GM18907 (cell line): ENCODE measurements around the gene PLEKHA8.

Experiments
- ATAC-seq: cut with Tn5 transposase; IDR thresholded peaks from one replicate; pipeline ENCODE4 v1.9.1; 2021; ENCODE audit warnings: mild to moderate bottlenecking, moderate library complexity; ENCODE audit not compliant: unreplicated experiment

PLEKHA8 gene, protein sequence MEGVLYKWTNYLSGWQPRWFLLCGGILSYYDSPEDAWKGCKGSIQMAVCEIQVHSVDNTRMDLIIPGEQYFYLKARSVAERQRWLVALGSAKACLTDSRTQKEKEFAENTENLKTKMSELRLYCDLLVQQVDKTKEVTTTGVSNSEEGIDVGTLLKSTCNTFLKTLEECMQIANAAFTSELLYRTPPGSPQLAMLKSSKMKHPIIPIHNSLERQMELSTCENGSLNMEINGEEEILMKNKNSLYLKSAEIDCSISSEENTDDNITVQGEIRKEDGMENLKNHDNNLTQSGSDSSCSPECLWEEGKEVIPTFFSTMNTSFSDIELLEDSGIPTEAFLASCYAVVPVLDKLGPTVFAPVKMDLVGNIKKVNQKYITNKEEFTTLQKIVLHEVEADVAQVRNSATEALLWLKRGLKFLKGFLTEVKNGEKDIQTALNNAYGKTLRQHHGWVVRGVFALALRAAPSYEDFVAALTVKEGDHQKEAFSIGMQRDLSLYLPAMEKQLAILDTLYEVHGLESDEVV

DNA sequence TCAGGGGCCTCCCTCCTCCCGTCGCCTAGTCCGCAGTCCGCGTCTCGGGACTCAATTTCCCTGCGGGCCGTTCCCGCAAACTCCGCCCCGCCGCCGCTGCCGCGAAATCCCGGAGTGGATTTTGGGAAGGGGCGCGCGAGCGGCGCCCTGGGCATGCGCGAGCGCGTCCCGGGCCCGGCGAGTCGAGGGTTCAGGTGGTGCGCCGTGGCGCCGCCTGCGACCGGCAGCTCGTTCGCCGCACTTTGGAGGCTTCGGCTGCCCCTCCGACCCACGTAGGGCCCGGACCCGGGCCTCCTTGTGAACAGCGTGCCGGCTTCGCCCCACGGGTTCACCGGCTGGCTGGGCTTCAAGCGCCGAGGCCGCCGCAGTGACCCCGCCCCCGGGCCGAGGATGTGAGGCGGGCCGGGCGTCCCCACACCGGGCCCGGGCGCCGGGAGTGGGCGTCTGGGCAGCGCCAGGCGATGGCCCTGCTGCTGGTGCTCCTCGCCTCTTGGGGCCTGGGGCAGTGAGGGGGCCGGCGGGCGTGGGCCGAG is at the start of gene PLEKHA8:
PLEKHA8 (plus strand) TSS at position 197 of the 533 bp plus-strand sequence. CDS start 351 bp downstream, outside the sequence.
- ATAC-seq: peak; percentile 53

DNA sequence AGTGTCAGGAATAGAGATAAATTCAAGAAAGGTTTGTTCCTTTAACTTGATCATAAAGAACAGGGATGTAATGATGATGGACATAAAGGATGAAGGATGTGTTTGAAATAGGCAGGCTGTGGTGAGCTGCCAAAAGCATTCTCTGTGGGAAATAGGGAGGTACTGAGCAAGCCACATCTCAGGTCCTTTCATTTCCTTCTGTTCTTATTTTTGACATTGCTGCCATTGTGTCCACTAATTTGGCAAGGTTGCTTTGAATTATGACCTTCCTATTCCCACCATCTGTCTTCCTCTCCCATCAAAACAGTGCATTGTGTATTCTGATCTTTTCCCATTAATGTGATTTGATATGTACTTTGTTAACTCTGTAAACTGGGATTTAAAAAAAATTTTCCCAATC is 48.1 kb upstream of the PLEKHA8 start:
- no peak for ATAC-seq

DNA sequence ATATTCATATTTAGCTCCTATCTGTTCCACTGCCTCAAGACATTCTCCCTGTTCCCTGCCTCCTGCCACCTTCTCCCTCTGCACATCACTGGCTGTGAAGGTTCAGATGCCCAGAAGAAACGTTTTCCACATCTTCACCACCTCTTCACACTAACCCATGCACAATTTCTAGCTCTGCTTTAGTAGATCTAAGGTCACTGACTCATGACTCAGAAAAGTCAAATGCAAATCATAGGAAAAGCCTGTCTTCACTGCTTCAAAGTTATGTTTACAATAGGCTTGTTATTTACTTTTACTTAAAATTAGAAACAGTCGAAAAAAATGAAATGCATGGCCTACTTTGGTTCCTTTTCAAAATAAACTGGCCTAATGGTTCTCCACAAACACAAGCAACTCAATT is 41.1 kb upstream of the PLEKHA8 start:
- no peak for ATAC-seq

DNA sequence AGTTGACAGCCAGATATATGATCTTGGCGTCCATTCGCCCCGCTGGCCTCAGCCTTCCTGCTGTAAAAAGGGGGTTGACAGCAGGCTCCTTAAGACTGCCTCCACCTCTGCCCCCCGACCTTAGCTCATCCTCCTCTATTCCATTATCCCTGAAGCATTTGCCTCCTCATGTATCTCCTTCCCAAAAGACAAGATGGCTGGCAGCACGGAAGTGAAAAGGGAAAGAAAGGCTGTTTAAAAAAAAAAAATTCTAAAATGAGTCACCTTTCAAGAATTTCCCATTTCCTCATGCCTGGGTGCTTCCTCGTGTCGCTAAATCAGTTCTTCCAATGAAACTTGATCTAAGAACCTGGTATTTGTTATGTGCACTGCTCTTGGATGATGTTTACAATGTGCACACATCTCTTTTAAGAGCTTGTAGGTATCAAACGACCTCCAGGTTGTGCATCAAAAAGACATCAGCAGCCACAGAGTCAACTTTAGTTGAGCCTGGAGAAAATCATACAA is 40.3 kb upstream of the PLEKHA8 start:
- ATAC-seq: no peak

DNA sequence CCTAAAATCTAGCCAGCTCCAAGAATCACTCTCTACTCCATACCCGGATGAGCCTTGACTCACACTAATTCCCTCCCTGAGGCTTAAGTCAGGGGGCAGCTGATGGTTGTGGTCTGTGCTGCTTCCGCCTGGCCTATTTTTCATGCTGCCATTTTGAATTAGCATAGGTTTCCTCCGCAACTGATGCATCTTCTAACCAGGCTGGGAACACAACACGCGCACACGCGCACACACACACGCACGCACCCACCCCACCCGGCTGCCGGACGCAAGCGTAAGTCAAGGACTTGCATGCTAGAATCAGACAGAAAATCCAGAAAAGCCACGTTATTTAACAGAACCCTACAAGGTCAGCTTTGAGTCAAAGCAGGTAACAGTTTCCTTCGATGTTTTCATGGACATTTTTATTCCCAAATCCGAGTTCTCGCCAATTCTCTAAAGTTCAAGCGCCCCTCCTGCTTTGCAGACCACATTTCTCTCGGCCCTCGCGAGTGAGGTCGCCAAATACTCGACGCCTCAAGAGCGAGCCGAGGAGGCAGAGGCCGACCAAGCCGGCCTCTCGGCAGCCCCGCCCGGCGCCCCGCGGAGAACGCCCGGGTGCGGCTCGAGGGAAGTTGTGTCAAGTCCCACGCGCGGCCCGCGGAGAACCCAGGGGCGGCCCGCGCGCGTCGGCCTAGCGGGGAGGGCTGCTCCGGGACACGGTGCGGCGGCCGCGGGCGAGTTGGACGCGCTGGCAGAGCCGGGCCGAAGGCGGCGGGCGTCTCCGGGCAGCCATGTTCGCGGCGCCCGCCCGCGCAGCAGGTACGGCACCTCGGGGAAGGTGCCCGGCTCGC is 39.6 kb upstream of the PLEKHA8 start:
- peak; percentile 39 for ATAC-seq

DNA sequence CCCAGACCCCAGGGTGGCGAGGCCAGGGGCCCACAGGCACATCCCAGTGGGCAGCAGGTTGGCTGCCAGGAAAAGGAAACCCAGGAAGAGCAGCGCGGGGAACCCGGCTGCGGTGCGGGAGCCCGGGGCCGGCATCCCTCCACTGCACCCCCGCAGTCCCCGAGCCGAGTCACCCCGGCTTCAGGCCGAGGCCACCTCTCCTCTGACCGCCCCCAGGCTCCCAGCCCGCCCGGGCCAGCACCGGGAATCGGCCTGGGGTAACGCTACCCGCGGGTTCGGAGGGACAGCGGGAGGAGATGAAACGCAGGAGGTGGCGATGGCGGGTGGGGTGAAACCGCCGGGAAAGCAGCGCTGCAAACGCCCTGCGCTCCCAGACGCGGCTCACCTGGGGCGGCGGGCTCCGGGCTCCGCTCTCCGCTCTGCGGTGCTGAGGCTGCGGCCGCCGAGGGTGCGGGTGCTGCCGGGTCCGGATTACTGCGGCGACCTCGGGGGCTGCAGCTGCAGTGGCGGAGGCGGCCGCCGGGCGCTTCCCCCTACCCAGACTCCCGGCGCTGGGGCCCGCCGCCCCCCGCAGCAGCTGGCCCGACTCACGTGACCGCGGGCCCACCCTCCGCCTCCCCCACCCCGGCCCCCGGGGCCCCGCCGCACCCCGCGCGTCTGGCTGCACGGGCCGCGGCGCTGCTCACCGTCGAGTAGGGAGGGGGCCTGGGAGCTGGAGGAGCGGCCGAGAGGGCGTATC is 38.8 kb upstream of the PLEKHA8 start, which contains the start of gene SCRN1:
SCRN1 (minus strand) TSS at position 545 of the 739 bp plus-strand sequence. CDS start 20,734 bp downstream, outside the sequence.
- ATAC-seq: peak; percentile 42

DNA sequence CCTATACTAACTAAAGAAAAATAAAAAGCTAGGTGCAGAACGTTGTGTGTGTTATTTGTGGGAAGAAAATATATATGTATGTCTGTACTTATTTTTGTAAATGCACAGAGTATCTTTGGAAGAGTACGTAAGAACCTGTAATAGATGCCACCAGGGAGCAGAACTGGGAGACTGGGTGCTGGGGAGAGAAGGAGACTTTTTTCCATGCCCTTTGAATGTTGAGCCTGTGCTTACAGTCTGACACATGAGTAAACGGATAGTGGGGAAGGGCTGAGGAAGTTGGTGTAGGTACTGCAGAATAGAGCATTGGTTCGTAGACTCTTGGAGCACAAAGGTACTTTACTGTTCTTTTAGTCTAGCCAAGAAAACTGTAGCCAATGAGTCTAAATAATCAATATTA is 37.3 kb upstream of the PLEKHA8 start:
- ATAC-seq: no peak

DNA sequence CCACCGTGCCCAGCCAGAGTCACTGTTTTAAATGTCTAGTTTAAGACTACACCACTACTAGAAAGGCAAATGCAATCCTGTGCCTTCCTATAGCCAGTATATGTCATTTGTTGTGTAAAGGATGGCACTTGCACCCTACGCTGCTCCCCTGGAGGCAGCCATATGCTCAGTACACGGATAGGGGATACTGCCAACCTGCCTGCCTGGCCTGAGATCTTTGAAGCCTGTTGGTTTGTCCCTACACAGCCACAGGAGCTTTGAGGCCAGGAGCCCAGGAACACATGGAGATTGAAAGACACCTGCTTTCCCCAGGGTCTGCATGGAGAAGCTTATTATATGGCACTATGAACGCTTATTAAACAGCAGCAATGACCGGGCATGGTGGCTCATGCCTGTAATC is 36.3 kb upstream of the PLEKHA8 start:
- ATAC-seq: no peak

DNA sequence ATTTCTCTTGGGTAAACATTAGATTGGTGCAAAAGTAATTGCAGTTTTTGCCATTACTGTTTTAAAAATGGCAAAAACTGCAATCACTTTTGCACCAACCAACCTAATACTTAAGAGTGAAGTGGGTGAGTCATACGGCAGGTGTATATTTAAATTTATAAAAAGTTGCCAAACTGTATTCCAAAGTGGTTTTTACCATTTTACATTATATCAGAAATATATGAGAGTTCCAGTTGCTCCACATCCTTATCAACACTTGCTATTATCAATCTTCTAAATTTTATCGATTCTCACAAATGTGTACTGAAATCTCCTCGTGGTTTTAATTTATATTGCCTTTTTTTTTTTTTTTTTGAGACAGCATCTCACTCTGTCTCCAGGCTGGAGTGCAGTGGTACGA is 35.1 kb upstream of the PLEKHA8 start:
- no peak for ATAC-seq

DNA sequence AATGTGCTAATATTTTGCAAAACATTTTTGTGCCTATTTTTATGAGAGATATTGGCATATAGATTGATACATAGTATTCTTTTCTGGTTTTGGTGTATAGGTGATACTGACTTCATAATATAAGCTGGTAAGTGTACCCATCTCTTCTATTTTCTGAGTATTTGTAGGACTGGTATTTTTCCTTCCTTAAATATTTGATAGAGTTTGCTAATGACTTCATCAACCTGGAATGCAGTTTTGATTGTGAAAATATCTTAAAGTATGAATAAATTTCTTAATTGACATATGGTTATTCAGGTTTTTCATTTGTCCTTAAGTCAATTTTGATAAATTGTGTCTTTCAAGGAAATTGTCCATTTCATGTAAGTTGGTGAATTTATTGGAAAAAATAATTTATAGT is 32.6 kb upstream of the PLEKHA8 start:
- no peak for ATAC-seq

DNA sequence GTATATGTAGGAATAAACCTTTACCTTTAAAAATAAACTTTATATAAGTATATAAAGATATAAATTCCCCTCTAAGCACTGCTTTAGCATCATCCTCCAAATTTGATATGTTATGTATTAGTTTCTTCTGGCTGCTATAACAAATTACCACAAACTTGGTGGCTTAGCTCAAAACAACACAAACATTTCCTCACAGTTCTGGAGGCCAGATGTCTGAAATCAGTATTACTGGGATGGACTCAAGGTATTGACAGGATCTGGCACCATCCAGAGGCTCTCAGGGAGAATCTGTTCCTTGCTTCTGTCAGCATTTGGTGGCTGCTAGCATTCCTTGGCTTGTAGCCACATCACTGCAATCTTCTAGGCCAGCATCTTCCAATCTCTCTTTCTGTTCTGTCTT is 31.9 kb upstream of the PLEKHA8 start:
- ATAC-seq: no peak

DNA sequence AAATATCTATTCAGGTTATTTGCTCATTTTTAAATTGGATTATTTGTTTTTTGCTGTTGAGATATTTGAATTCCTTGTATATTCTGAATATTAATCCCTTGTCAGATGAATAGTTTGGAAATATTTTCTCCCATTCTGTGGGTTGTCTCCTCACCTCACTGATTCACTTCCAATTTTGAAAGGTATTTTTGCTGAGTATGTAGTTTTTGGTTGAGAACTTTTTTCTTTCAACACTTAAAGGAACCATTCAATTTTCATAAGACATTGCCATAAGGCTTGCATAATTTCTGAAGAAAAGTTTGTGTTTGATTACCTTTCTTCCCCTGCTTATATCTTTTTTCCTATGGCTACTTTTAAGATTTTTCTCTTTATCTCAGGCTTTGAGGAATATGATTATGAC is 29.7 kb upstream of the PLEKHA8 start:
- ATAC-seq: no peak

DNA sequence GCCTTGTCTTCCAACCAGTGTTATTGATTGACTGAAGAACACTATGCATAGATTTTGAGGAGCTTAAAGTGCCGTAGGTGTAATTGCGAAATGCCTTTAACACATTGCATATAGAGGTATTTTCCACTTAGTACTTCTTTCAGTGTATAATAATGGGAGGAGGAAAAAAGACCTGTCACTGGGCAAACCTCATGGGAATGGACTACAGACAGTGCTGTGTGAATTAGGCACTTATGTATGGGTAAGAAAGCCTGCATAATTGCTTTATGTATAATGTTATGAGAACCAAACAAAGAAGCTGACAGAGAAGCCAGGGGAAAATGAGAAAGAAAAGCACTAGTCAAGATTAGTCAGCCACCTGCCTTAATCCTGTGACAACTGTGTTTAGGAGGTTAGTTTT is 26.2 kb upstream of the PLEKHA8 start:
- ATAC-seq: no peak

DNA sequence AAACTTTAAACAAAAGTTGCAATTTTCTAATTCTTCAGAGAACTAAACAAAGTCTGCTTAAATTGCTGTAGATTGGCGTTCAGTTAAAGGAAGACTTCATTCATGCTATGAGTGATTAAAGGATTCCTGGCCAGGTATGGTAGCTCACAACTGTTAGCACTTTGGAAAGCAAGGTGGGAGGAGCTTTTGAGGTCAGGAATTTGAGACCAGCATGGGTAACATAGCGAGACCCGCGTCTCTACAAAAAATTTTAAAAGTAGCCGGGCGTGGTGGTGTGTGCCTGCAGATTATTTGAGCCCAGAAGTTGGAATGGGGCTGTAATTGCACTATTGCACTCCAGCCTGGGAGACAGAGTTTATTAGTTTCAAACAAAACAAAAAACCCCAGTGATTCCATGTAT is 25.1 kb upstream of the PLEKHA8 start:
- ATAC-seq: no peak

DNA sequence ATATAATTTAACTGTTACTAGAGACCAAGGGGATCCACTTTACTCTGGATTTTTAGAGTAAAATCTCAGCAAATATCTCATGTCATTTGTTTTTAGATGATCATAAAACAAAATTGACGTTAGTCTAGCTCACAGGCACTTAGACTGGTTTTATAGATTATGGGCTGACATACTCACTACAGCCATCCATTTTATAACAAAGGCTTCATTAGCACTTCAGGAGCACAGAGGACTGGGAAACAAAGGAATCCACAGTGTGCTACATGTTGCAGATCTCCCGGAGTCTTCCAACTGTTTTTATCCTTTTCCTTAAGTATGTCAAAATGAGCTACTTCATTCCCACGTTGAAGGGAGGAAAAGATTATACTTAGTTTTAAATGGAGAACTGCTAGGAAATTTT is 22.7 kb upstream of the PLEKHA8 start:
- ATAC-seq: no peak

DNA sequence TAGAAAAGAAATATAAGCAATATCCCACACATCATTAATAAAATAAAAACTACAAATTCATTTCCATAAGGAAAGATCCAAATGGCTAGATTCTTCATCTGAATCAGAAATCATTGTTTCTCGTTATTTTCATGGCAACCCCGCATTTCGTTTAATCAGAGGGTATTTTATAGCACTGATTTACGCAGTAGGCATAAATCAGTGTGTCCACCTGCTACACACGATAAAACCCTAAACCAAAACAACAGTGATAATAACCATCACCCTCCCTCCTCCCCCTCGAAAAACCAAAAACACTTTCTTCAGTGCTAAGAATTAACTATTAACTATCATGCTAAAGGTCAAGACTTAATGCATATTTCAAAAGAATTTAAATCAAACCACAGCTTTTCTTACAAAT is 18.2 kb upstream of the PLEKHA8 start:
- ATAC-seq: no peak

DNA sequence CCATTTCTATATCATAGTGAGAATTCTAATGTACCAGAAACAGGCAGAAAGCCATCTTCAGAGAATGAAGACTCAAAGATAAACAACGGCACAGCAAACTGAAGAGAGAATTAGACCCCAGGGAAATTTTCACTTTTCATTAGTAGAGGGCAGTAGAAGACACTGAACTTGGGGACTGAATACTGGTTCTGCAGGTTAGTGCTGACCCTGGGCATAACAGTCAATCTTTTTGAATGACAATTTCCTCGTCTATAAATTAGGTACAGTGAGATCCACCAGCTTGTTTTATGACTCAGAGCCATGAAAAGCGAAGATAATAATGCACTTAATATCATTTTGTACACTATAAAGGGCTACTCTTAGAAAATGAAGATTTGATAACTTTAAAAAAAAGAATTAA is 15.5 kb upstream of the PLEKHA8 start:
- no peak for ATAC-seq

DNA sequence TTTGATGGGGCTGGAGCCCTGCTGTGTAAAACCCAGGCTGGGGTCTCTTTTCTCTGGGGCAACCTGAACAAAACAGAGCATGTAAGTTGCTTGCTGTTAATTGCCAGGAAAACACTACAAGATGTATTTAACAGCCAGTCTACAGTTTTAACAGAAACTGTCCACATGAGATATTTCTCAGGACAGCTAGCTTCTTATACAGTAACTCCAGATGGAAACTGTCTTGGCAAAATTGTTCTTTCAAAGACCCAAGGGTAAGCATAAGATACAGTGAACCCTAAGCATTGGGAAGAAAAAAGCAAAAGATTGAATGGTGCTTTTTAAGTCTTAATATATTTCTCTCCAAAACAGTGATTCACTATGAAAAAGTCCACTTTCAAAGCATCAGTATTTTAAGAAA is 9.8 kb upstream of the PLEKHA8 start:
- ATAC-seq: no peak

DNA sequence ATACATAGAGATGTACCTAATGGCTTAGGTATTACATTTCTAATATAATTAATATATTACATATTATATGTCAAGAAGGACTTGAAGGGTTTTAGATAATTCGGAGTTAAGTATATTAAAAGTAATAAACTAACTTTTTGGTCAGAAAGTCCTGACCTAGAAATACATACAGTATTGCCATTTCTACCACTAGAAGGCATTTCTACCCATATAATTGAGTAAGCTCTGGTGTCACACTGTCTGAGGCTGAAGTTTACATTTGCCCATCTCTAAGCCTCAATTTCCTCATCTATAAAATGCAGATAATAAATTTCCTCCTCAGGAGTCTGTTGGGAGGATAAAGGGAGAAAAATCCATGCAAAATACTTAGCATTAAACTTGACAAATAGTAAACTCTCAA is 8.8 kb upstream of the PLEKHA8 start:
- no peak for ATAC-seq

DNA sequence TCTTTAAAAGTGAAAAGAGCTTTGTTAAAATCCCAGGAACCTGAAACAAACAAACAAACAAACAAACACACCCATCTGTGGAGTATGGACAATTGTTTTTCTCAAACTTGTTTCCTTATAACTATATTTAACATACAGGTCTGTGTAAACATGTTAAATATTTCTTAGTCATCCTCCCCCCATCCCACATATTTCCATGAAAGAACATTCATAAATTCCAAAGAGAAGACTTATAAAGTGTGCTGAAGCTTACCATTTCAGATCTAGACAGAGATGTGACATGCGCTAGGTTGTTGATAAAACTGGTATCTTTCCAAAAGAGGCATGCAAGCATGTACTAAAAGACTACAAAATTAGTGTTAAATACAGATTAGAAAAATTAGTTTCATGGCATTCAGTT is 8.3 kb upstream of the PLEKHA8 start:
- no peak for ATAC-seq

DNA sequence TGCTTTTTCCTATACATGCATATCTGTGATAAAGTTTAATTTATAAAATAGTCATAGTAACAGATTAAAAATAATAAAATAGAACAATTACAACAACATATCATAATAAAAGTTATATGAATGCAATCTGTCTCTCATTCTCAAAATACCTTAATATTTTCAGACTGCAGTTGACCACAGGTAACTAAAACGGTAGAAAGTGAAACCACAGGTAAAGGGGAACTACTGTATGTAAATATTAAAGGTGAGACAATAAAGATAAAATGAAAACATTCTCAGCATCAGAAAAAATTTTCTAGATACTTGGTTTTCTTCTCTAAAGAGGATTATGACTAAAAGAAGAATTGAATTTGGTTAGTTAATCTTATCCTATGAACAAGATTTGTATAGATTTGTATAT is 7.7 kb upstream of the PLEKHA8 start:
- no peak for ATAC-seq
